Inferior parietal cortex (tissue), 1 donor: ENCODE results near the gene CNPY1.

ENCODE experiments used
- DNase-seq: peaks from one replicate; pipeline ENCODE4 v3.0.0-alpha.2; 2016; ENCODE audit errors: extremely low spot score

The CNPY1 gene

DNA sequence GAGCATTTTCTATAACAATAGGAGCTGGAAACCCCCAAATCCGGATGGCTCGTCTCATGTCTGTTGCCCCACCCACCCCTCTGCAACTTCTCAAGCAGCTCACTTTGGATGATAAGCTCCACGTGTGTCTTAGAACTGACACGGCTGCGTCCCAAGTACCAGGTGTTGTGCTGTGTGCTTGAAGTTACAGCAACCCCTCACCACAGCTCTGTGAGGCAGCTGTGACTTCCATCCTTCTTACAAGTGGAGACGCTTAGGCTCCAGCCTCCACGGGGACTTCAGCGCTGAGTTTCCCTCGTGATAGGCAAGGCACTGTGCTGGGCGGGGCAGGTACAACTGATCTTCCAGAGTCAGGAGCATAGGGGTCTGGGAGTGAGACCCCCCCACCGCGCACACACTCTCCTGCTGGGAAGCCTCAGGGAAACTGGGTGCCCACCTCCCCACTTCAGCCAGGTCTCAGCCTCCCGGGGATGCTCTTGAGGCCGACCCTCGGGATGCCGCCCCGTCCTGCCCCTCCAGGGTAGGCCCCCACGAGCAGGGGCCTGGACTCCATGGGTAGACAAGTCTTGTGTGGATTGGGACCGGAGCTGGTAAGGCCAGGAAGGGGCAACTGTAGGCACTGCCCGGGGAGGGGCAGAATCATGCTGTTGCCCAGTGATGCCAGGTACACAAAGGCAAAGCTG is 57.1 kb downstream of the CNPY1 start:
- DNase-seq: no peak

DNA sequence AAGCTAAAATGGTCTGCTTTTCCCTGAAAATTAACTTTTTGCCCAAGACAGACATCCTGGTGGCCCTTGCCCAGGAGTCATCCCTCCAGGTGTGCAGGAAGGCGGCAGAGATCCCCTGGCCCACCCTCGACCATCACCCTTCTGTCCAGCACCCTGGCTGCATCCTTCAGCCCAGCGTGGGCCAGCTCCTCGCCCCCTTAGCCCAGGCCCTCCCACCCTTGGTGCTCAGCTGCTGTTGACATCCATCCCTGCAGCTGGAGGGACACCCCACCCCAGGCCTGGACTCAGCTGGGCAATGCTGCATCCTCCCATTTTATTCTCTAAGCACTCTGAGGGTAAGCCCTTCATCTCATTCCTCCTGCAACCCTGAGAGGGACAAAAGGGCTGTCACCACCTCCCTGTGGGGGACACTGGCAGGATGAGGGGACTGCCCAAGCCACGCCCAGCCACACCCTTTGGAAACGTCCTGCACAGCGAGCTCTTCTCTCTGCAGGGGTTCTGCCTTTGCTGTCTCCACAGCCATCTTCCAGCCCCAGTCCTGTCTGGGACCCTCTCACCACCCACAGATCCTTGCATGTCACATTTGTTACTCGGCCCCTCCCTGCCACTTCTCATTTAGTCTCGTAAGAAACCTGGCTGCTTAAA is 57.8 kb downstream of the CNPY1 start:
- no peak for DNase-seq

DNA sequence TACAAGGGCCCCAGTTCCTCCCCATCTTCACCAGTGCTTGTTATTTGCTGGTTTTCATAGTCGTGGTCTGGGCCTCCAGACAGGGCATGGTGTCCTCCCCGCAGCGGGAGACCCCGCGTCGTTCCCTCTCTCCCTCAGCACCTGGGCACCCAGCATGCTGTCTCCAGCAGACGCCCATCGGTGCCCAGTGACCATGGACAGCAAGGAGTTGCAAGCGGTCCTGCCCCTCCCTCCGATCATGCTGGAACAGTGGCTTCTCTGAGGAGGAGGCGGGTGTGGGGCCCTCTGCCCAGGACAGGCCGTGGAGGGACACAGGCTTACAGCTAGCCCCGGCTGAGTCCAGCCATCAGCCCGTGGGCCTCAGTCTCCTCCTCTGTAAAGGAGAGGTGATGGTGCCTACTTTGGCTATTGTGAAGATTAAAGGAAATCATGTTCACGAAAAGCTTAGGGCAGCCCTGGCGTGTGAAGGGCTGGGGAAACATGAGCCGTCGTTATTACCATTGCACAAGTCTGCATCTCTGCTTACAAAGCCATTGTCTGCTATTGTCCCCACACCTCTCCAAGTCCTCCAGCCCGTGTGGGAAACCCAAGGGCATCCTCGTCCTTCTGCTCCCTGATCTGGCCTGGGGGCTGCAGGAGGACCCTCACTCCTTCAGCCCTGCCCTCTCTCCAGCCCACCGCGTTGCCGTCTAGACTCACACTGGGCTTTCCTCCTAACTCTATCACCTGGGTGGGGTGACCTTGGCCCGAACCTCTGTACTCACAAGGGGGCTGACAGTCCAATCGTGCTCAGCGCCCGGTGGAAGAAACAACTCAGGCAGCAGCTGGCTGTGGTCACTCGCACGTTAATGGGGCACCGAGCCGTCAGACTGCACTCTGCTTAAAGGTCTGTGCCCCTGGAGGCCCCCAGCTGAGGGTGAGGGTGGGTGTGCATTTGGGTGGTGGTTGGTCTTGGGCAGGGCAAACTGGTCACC is 58.6 kb downstream of the CNPY1 start:
- DNase-seq: no peak

DNA sequence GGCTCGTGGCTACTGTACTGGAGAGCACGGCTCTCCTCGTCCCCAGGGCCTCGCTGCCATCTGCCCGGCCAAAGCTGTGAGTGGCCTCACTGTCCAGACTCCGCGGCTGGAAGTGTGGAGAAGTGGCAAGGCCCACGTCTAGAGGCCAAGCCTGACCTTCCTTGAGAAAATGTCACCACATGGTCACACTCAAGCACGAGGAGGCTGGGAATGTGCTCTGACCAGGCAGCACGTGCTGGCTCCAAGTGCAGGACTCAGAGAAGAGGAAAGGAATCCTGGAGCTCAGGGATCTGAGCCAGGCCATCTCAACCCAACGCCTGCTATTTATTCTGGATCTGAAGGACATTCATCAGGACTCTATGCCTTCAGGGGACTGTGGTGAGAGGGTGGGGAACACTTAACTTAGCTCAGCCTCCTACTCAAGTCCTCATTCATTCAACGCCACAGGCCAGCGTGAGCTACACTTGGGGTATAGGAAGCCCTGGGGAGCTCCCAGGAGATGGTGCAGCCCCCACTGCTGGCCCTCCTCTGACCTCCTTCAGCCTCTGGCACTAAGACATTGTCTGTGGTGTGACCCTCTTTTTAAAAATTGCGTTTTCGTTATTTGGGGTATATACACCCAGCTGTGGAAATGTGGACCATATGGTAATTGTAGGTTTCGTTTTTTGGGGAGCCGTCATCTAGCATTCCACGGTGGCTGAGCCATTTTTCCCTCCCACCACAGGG is 59.4 kb downstream of the CNPY1 start:
- no peak for DNase-seq

DNA sequence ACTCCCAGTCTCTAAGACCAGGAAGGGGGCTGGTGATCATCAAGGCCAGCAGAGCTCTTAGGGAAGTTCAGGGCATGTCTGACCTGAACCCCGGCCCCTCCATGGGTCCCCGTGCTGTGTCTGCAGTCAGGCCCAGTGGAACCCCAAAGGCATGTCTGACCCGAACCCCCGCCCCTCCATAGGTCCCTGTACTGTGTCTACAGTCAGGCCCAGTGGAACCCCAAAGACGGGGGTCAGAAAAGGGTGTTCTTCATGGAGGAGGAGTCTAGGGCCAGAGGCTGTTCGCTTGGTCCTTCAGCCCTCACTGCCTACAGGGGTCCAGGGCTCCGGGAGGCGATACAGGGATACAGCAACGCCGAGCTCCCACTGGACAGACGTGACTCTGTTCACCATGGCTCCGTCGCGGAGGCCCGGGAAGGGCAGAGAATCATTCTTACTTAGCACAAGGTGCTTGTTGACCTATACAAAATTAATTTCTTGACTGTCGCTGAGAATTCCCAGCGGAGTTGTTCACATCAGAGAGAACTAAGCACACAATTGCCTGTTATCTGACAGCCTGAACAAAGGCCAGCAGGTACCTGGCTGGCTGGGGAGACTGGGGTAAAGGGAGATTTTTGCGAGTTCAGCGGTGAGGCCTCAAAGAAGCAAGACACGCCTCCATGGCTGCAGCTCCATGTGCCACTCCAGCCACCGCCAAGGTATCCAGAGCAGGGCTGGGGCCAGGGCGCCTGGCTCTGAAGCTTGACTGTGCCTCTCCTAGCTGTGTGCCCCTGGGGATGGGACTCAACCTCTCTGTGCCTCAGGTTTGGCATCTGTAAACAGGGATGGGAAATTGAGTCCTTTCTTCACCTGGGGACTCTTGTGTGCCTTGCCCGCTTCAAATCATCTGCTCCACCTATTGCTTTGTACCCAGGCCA is 61.6 kb downstream of the CNPY1 start:
- no peak for DNase-seq

GRCh38 chr7:155483868-155484325 is 62.5 kb downstream of the CNPY1 start:
- DNase-seq: no peak

DNA sequence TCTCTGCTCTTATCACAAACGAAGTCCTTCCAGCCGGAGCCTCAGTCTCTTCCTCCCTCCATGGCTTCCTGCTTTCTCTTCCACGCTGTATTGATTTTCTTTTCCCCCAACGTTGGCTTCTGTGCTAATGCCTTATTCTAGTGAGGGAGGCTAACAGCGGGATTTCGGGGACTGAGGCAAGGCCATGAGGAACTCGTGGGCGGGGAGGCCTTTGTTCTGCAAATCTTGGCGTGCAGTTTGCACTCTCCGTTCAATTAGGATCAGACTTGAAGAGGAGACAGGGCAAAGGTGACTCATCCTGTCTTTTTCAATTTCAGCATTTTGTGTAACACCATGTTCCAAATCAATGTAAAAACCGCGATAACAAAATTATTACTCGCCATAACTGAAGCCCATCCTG is 63.1 kb downstream of the CNPY1 start:
- no peak for DNase-seq

DNA sequence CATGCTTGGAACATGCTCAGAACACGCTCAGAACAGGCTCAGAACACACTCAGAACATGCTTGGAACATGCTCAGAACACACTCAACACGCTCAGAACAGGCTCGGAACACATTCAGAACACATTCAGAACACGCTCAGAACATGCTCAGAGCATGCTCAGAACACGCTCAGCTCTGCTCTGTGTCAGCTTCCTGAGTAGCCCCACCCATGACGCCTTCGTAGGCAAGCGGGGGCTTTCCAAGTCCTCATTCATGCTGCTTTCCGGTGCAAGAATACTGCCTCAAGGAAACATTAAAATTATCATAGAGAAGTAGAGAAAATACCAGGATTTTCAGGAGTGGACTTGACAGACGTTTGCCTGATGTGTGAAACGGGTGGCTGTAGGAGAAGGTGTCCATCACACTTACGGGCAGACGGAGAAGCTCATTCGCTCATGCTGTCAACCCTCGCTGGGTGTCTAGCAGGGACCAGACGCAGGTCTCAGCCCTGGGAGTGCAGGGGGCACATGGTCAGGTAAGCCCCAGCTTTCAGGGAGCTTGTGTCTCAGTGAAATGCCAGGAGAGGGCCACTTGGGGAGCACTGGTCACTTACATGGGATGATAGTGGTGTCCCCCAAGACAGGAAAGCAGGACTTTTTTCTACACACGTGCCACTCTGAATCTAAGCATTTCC is 63.7 kb downstream of the CNPY1 start:
- no peak for DNase-seq

DNA sequence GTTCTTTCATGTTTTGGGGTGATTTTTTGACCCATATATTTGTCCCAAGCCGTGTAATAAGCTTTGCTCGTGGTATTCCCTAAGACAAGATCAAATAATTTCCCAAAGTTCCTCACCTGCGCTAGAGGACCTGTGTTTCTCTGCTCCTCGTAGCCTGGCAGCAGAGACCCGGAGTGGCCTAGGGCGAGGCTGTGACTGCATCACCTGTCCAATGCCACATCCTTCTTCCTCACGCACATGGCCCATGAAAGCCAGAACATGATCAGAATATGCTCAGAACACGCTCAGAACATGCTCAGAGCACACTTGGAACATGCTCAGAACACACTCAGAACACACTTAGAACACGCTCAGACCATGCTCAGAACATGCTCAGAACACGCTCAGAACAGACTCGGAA is 64.6 kb downstream of the CNPY1 start:
- DNase-seq: no peak

GRCh38 chr7:155477476-155477875 is 68.9 kb downstream of the CNPY1 start:
- DNase-seq: no peak

GRCh38 chr7:155471718-155472117 is 74.6 kb downstream of the CNPY1 start:
- no peak for DNase-seq

GRCh38 chr7:155470686-155471638 is 75.4 kb downstream of the CNPY1 start:
- DNase-seq: no peak

- no peak for DNase-seq
These were observed 76.2 kb downstream of the CNPY1 start for GRCh38 chr7:155470186-155470487.

DNA sequence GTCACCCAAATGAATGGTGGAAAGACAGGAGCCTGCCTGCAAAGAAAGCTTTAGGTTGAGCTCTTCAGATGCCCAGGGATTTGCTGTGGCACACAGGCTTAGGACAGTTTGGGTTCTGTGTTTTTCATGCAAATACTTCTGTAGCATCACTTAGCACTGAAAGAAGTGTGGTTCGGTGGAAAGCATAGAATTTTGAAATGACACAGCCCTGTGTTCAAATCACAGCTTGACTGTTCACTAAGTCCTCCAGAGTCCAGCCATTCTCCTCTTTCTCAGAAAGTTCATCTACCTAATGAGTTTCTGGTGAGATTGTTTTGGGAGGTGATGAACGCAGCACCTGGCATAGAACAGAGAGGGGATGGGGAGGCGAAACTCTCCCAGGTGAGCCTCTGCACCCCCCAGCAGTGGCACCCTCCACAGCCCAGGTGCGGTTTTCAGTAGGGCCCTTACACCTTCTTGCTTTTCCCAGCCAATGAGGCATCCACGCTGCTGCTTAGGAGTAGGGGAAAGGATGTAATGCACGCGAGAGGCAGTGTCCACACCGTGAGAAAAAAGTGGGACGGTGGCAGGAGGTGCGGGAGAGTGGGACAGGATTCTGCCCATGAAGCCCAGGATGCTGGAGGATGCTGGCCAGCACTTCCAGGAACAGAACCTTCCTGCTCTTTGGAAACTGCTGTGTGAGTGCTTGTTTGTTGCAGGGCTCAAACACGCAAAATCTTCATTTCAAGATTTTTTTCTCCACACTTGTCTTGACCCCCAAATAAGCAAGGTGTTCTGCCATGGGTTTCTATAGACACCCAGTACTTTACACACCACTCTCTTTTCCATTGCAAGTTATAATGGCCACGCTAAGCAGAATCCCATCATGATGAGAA is 76.8 kb downstream of the CNPY1 start:
- no peak for DNase-seq

DNA sequence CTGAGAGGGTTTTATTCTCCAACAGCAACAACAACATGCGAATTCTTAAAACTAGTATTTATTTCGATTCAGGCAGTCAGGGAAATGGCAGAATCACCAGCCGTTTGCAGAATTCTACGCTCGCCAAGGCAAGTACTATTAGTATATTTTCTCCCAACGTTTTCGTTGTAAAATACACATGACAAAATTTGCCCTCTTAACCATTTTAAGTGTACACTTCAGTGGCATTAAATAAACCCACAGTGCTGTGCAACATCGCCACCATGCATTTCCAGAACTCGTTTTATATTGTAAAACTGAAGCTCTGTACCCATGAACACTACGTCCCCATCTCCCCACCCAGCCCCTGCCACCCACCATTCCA is 77.6 kb downstream of the CNPY1 start:
- DNase-seq: no peak

DNA sequence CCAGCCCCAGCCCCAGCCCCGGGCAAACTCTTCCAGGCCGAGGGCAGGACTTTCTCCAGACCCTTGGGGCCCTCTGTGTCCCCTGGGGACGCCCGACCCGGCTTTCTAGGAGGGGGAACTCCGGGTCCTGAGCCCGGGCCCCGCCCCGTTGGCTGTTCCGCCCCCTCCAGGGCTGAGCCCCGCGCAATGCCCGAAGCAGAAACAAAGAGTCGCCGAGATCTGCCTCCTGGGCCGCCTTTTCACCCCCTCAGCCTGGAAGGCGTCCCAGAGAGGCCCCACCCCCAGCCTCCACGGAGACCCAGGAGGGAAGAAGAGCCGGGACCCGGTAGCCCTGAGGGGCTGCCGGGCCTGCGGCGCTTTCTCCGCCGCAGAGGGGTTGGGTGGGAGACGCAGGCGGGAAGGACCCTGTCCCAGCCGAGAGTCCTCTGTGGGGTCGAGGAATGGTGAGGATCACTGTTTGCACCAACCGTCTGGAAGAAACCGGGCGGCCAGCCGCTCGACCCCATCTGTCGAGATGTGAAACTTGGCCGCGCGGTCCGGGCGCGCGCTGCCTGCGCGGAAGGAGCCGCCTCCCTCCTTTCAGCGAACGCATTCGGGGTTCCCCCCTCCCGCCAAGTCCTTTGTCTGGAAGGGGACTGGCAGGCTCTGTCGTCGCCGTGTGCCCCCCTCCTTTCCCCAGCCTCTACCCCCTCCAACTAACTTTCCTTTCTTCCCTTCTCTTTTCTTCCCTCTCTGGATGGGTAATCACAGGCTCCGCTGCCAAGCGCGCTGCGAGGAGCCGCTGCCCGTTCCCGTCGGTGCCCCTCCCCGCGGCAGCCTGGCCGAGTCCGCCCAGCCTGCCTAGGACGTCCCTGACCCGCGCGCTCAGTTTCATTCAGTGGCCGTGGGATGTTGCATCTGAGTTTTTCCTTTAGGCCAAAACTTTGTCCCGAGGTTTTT is 78.2 kb downstream of the CNPY1 start:
- DNase-seq: no peak
